GM18858 (cell line): ENCODE data around the gene NPB.

Source experiments
- ATAC-seq: cut with Tn5 transposase; IDR thresholded peaks from one replicate; pipeline ENCODE4 v1.9.1; 2021; ENCODE audit not compliant: unreplicated experiment

Gene NPB

DNA sequence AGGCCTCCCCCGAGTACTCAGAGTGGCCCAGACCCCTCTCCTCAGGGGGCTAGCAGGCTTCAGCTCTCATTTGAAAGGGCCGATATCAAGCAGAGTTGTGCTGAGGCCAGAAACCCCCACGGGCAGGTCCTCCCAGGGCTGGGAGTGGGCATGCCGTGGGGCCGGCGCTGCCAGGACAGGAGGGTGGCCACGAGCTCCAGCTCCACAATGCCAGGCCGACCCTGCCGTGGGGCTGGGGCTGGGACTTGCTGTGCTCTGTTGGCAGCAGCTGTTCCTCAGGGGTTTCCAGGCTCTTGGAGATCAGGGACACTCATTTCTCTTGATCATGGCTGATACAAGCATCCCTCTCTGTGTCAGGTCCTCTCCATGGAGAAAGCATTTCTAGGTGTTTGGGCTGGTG, 3.2 kb upstream of the NPB start:
- no peak for ATAC-seq

GRCh38 chr17:81899514-81900166, 2.4 kb upstream of the NPB start:
- ATAC-seq: no peak

DNA sequence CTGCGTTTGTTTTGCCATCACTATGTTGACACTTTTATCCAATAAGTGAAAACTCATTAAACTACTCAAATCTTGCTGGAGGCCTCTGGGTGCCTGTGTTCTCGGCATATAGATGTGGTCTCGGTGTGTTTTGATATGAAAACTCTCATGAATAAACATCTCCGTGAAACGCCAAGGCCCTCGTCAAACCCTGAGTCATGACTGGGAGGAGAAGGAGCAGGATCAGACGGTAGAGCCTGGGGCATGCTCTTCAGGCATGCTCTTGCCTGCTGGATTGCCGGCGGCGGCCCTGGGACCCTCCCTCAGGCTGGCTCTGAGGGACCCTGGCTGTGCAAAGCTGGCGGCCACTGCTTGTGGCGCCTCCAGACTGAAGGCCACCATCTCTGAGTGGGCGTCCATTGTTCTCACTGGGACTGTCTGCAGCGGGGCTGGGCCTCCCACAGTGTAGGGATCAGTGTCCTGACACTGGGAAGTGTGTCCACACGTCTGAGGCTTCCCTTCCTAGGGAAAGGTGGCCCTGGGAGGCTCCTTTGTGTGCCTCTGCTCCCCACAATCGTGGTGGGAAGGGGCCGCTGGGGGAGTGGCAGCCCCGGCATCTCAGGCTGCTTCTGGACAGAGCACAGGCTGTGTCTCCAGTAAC, 1.7 kb upstream of the NPB start:
- ATAC-seq: no peak

GRCh38 chr17:81901167-81902022, 643 bp upstream of the NPB start:
- no peak for ATAC-seq

- no peak for ATAC-seq
Observed at GRCh38 chr17:81902653-81903414, 796 bp downstream of the NPB start.

- no peak for ATAC-seq
Observed at GRCh38 chr17:81903415-81903831, 1.4 kb downstream of the NPB start.

- ATAC-seq: no peak
Observed at GRCh38 chr17:81903896-81904599, 2.0 kb downstream of the NPB start.

DNA sequence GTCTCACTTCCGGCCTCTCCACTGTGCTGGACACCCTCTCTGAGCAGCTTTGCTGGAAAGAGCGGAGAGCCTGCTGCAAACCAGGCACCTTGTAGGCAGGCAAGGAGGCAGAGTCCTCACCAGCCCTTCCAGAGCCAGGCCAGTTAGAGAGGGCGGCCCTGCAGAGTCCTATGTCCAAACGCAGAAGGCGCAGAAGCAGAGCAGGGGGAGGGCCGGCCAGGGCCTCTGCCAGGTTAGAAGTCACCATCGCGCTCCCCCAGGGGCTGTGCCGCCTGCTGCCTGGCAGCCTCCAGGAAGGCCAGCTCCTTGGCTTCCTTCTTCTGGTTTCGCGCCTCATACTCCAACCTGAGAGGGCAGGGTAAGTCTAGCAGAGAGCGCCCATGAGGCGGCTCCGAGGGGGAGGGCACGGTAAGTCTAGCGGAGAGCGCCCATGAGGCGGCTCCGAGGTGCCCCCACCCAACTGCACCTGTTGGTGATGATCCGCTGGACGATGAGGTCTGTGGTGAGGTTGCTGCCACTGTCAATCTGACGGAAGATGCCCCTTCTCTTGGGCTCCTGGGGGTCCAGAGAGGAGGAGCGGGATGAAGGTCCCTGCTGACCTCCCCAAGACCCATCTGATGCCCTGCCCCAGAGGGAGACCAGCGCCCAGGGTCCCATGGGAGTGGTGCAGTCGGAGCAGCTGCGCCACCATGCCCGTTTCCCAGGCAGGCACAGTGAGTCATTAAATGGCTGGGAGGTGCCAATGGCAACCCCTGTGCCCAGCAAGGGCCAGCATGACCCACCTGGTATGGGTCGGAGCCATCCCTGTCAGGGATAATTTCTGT, 2.8 kb downstream of the NPB start:
- no peak for ATAC-seq

GRCh38 chr17:81905424-81905875, 3.4 kb downstream of the NPB start:
- no peak for ATAC-seq

DNA sequence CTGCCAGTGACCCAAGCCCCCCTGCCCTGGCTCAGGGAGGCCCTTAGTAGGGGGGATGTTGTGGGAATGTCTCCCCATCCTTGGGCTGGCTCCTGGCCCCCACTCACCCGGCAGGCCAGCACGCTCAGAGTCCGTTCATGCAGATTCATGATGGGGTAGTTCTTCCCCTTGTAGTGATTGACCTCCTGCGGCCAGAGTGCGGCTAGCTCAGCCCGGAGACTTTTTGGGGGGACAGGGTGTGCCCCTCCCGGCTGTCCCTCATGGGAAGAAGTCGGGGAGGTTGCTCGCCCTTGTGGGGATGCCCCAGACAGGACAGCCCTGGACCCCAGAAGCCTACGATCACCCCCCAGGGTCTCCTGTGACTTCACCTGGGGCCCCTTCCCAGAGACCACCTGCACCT, 4.0 kb downstream of the NPB start:
- no peak for ATAC-seq

- ATAC-seq: no peak
Observed at GRCh38 chr17:81906476-81907218, 4.6 kb downstream of the NPB start.

- ATAC-seq: no peak
Observed at GRCh38 chr17:81907219-81908145, 5.4 kb downstream of the NPB start.

DNA sequence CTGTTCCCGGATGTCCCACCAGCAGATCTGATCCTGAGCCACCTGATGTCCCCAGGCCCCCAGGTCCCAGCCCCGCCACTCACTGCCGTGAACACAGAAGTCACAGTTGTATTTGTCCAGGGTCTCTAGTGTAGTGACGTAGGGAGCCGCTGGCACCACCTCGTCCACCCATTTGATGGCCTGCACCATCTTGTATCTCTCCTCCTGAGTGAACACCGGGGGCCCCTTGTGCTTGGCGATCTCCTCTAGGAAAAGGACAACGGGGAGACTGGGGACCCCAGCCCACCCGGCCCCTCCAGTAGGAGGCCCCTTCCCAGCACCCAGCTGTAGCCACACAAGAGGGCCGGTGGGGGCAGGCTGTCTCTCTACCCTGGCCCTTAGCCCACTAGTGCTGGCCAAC, 6.8 kb downstream of the NPB start:
- ATAC-seq: no peak

GRCh38 chr17:81909231-81909630, 7.2 kb downstream of the NPB start:
- ATAC-seq: no peak

GRCh38 chr17:81909966-81910839, 8.2 kb downstream of the NPB start:
- no peak for ATAC-seq

DNA sequence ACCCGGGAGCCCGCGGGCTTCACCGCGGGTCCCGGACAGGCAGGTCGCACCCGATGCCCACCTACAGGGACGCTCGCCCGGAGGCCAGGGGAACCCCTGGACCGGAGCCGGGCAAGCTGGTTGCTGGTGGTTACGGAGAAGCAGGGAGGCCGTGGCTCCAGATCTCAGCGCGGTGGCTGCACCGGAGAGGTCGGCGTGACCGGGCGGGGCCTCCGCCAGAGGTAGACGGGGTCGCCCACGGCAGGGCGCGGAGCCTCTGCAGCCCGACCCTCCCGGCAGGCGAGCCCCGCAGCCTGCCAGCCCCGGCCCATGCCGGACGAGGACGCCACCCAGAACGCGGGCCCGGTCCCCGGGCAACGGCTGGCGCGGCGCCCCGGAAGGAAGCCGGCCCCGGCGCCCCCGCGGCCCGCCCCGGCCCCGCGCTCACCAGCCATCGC, 8.8 kb downstream of the NPB start:
- ATAC-seq: no peak
